ENCODE data around the gene TSPO2.
A peak's percentile ranks its signal among the peaks of the same experiment; 100 is the strongest.
"Not testable (repeated sequence)": the region's sequence is repeated elsewhere in the genome, so short reads cannot be mapped to it uniquely, and the experiment has no call there.

TSPO2 gene

GRCh38 chr6:41042226-41043055 is at the start of gene TSPO2:
TSPO2 (plus strand) TSS chr6:41042467; CDS start chr6:41042986, 519 bp downstream.
- DNase-seq (ENCODE audit: low read depth): no peak

GRCh38 chr6:40992746-40993145 is 49.5 kb upstream of the TSPO2 start:
- DNase-seq (ENCODE audit: low read depth): no peak

GRCh38 chr6:40996591-40997233 is 45.6 kb upstream of the TSPO2 start:
- DNase-seq (ENCODE audit: low read depth): no peak

GRCh38 chr6:40997234-40997957 is 44.9 kb upstream of the TSPO2 start:
- peak; percentile 51 for DNase-seq (ENCODE audit: low read depth)

GRCh38 chr6:40998661-40999060 is 43.6 kb upstream of the TSPO2 start:
- DNase-seq (ENCODE audit: low read depth): no peak

GRCh38 chr6:40999569-40999968 is 42.7 kb upstream of the TSPO2 start:
- peak; percentile 36 for DNase-seq (ENCODE audit: low read depth)

- DNase-seq (ENCODE audit: low read depth): no peak
Observed at GRCh38 chr6:41000248-41000647, 42.0 kb upstream of the TSPO2 start.

GRCh38 chr6:41002168-41002567 is 40.1 kb upstream of the TSPO2 start:
- no peak for DNase-seq (ENCODE audit: low read depth)

GRCh38 chr6:41006217-41006616 is 36.0 kb upstream of the TSPO2 start:
- not testable (repeated sequence) for DNase-seq (ENCODE audit: low read depth)

- not testable (repeated sequence) for DNase-seq (ENCODE audit: low read depth)
Observed at GRCh38 chr6:41006980-41007379, 35.3 kb upstream of the TSPO2 start.

- DNase-seq (ENCODE audit: low read depth): no peak
Observed at GRCh38 chr6:41008011-41008410, 34.3 kb upstream of the TSPO2 start.

- DNase-seq (ENCODE audit: low read depth): no peak
Observed at GRCh38 chr6:41009669-41010068, 32.6 kb upstream of the TSPO2 start.

- DNase-seq (ENCODE audit: low read depth): no peak
Observed at GRCh38 chr6:41011673-41012072, 30.6 kb upstream of the TSPO2 start.

- DNase-seq (ENCODE audit: low read depth): no peak
Observed at GRCh38 chr6:41013466-41014153, 28.7 kb upstream of the TSPO2 start.

- DNase-seq (ENCODE audit: low read depth): no peak
Observed at GRCh38 chr6:41014780-41015179, 27.5 kb upstream of the TSPO2 start.

- not testable (repeated sequence) for DNase-seq (ENCODE audit: low read depth)
Observed at GRCh38 chr6:41015860-41016259, 26.4 kb upstream of the TSPO2 start.

GRCh38 chr6:41017663-41018062 is 24.6 kb upstream of the TSPO2 start:
- DNase-seq (ENCODE audit: low read depth): no peak

- peak; percentile 46 for DNase-seq (ENCODE audit: low read depth)
Observed at GRCh38 chr6:41021832-41022231, 20.4 kb upstream of the TSPO2 start.

- DNase-seq (ENCODE audit: low read depth): no peak
Observed at GRCh38 chr6:41022294-41022693, 20.0 kb upstream of the TSPO2 start.

- no peak for DNase-seq (ENCODE audit: low read depth)
Observed at GRCh38 chr6:41023114-41023513, 19.2 kb upstream of the TSPO2 start.

- no peak for DNase-seq (ENCODE audit: low read depth)
Observed at GRCh38 chr6:41025966-41026530, 16.2 kb upstream of the TSPO2 start.

- DNase-seq (ENCODE audit: low read depth): no peak
Observed at GRCh38 chr6:41027241-41027640, 15.0 kb upstream of the TSPO2 start.
